Bone marrow (tissue), 2 donors: ENCODE results near the gene KLHL7.
"Not testable (repeated sequence)": the region's sequence is repeated elsewhere in the genome, so short reads cannot be mapped to it uniquely, and the experiment has no call there.

Source experiments
- DNase-seq, 2 donors: peaks; one replicate each; lab custom pipeline; 2025; lab: John Stamatoyannopoulos, UW

KLHL7 gene

GRCh38 chr7:23218196-23218595 is 112.6 kb downstream of the KLHL7 start:
- DNase-seq: no peak

DNA sequence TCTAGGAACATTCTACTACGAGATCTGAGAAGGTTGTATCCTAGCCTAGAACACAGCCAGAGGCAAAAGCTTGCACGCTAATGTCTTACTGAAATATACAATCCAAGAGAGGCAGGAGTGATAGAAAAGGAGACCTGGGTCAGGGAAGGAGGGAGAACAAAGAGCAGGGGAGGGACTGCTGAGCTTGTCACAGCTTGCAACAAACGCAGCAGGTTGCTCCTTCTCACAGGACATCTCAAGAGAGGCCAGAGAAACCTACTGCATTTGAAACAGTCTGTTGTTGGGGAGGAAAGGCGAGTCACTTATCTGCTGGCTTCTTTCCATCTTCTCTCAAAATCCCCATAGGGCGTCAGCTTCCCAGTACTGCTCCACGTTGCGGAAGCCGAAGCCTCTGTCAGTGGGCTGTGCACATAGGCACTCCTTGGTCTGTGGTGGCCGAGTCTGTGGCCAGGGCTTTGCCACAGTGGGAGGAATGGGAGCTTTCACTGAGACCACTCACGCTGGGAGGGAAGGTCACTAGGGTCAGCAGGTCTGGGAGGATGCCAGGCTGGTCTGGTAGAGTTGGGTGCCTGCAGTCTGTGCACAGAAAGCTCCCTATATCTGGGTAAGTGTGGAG is 115.2 kb downstream of the KLHL7 start:
- no peak for DNase-seq

GRCh38 chr7:23222439-23223030 is 117.0 kb downstream of the KLHL7 start:
- DNase-seq: no peak

- not testable (repeated sequence) for DNase-seq
Observed at GRCh38 chr7:23224364-23224763, 118.8 kb downstream of the KLHL7 start.

GRCh38 chr7:23226844-23227450 is 121.4 kb downstream of the KLHL7 start:
- DNase-seq: no peak
